Mesodermal cell (in vitro differentiated cells): ENCODE data around the gene FBH1.

Source experiments
- H3K27ac ChIP-seq: 2 replicates; pipeline ENCODE4 v1.7.0; 2013; ENCODE audit warnings: mild to moderate bottlenecking, low read depth, low read length, moderate library complexity; ENCODE audit not compliant: severe bottlenecking
- H3K36me3 ChIP-seq: 2 replicates; pipeline ENCODE4 v1.7.1; 2013; ENCODE audit warnings: mild to moderate bottlenecking, low read length, moderate library complexity; ENCODE audit not compliant: control insufficient read depth, insufficient read depth
- H3K4me1 ChIP-seq: one replicate; pipeline ENCODE4 v1.7.1; 2013; ENCODE audit warnings: mild to moderate bottlenecking, low read length; ENCODE audit not compliant: insufficient read depth, control insufficient read depth, poor library complexity, severe bottlenecking
- H3K4me3 ChIP-seq: 2 replicates; pipeline ENCODE4 v1.7.0; 2013; ENCODE audit warnings: low read length, control low read depth, mild to moderate bottlenecking; ENCODE audit not compliant: insufficient read depth, poor library complexity, severe bottlenecking; ENCODE audit errors: extremely low read depth
- H3K9me3 ChIP-seq: 2 replicates; pipeline ENCODE4 v1.7.1; 2013; ENCODE audit warnings: mild to moderate bottlenecking, low read length, moderate library complexity; ENCODE audit not compliant: control insufficient read depth
- WGBS, 2 experiments: methylation state at CpG; one replicate each; pipeline ENCODE4 v1.1.5; 2013; ENCODE audit warnings: missing lambda C conversion rate in 2 of 2; ENCODE audit not compliant: insufficient coverage in 2 of 2; 5-methylcytosine and 5-hydroxymethylcytosine counted together

FBH1 gene

DNA sequence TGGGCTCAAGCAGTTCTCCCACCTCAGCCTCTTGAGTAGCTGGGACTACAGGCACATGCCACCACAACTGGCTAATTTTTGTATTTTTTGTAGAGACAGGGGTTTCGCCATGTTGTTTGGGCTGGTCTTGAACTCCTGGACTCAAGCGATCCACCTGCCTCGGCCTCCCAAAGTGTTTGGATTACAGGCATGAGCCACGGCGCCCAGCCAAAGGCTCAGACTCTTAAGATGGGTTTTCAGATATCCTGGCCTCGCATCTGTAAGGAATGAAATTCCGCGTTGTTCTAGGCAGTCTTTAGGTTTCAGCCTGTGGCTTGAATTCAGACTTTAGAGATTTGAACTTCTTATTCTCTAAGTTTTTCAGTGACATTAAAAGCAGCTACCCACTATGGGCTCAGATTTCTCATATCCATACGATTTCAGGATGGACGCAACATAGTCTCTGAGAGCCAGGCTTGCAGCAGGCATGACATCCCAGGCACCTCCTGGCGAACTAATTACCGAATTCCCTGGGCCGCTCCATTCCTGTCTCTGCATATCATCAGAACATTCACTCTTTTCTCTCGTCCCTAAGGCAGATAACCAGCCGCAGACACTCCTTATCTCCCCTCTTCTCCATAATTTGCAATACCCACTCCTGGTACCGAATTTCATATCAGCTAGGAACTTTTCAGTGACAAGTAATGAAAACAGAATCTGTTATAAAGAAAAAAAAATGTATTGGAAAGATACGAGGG is 57.6 kb downstream of the FBH1 start:
- Histone ChIP-seq H3K36me3 (no peaks in the 10 kb centered on the region), H3K9me3 (no peaks in the 10 kb centered on the region), H3K4me3 (no peak overlapping the region), H3K4me1 (peaks cover 11% of the 10 kb centered on the region), H3K27ac (no peak overlapping the region)
- WGBS, 2 experiments: 87 to 88% methylated on average over 14 of the region's 17 CpGs

DNA sequence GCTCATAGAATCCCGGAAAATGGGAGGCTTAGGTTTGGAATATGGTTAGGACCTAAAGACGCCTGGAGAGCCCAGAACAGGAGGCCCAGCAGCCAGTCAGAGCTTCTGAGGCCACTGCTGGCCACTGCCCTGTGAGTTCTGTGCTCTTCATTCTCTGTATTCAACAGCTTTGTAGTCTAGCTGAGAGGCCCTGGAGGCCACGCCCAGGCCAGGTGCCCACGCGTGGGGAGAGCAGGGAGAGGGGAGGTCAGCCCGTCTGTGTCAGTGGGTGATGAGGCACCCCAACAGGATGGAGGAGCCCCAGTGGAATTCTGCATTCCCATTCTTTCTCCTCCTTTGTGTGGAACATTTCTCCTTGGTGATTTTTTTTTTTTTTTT is 58.2 kb downstream of the FBH1 start:
- Histone ChIP-seq H3K4me3 (no peak overlapping the region), H3K27ac (no peak overlapping the region), H3K9me3 (no peaks in the 10 kb centered on the region), H3K4me1 (peaks cover 11% of the 10 kb centered on the region), H3K36me3 (no peaks in the 10 kb centered on the region)
- 88 to 91% methylated on average over 5 to 6 of the region's 6 CpGs for WGBS, 2 experiments

DNA sequence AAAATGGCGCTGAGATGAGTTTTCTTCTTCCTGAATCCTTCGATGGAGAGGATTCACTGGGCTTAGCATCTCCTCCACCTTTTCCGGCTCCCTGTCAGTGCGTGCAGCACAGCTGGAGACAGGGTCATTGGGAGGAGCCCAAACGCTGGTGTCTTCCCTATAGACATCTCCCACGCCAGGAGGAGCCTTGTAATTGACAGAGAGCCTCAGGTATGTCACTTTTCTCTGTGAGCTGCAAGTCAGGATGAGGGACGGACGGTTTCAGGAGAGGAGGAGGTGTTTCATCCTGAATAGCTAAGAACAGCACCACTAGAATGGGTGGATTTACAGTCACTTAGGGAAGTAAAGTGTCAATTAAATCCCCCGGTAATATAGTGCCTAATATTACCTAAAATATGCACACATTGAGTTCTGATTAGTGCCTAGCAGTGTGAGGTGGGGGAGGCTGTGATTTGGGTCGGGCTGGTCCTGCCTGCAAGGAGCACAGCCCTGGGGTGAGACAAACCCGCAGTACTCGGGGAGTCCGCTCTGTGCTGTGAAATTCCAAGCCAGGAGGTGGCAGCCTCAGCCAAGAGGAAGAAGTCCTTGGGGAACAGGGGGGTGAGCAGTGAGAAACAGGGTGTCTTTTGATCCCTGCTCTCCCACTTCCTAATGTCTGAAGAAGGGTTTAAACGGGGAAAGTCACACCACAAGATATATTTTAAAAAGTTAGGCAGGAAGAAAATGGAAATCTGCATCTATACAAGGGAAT is 59.1 kb downstream of the FBH1 start:
- Histone ChIP-seq H3K27ac (no peak overlapping the region), H3K36me3 (no peaks in the 10 kb centered on the region), H3K9me3 (no peaks in the 10 kb centered on the region), H3K4me3 (no peak overlapping the region), H3K4me1 (peaks cover 11% of the 10 kb centered on the region)
- 54 to 71% methylated on average over 8 to 10 of the region's 14 CpGs for WGBS, 2 experiments

DNA sequence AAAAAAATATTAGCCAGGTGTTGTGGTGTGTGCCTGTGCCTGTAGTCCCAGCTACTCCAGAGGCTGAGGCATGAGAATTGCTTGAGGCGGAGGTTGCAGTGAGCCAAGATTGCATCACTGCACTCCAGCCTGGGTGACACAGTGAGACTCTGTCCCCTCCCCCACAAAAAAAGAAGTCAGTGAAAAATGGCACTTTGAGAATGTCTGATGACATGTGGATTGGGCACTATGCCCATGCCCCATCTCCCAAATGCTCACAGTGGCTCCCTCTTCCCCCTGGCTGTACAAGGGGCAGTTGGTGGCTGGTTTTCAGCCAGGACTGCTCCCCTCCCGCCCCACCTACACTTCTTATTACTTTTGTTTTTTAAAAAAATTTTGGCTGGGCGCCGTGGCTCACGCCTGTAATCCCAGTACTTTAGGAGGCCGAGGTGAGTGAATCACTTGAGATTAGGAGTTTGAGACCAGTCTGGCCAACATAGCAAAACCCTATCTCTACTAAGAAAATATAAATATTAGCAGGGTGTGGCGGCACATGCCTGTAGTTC is 61.2 kb downstream of the FBH1 start:
- H3K36me3 ChIP-seq: no peaks in the 10 kb centered on the region
- WGBS, 2 experiments: 47 to 84% methylated on average over 3 to 6 of the region's 7 CpGs
- H3K27ac ChIP-seq: no peak overlapping the region
- H3K4me1 ChIP-seq: peaks cover 3% of the 10 kb centered on the region
- H3K4me3 ChIP-seq: no peak overlapping the region
- no peaks in the 10 kb centered on the region for H3K9me3 ChIP-seq

DNA sequence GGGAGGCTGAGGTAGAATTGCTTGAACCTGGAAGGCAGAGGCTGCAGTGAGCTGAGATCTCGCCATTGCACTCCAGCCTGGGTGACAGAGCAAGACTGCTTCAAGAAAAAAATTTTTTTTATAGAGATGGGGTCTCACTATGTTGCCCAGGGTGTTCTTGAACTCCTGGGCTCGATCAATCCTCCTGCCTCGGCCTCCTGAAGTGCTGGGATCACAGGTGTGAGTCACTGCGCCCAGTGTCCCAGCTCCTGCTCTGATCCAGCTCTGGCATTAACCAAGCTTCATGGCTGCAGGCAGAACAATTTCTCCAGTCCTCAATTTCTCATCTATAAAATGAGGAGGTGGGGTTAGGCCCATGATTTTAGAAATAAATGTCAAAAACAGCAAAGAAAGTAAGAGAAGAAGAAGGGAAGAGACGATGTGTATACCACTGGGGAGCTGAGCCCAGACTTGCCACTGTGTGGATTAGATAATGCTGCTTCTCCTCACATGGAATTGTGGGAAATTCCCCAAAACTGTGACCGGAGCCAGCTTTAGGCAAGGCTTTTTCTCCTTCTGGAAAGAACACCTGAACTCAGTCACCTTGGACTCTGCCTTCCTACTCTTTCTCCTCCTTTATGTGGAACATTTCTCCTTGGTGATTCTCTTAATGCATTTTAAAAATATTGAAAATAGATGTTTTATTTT is 61.8 kb downstream of the FBH1 start:
- peaks cover 3% of the 10 kb centered on the region for H3K4me1 ChIP-seq
- 91 to 96% methylated on average over 4 to 5 of the region's 6 CpGs for WGBS, 2 experiments
- no peak overlapping the region for H3K4me3 ChIP-seq
- no peaks in the 10 kb centered on the region for H3K9me3 ChIP-seq
- H3K36me3 ChIP-seq: no peaks in the 10 kb centered on the region
- H3K27ac ChIP-seq: no peak overlapping the region

DNA sequence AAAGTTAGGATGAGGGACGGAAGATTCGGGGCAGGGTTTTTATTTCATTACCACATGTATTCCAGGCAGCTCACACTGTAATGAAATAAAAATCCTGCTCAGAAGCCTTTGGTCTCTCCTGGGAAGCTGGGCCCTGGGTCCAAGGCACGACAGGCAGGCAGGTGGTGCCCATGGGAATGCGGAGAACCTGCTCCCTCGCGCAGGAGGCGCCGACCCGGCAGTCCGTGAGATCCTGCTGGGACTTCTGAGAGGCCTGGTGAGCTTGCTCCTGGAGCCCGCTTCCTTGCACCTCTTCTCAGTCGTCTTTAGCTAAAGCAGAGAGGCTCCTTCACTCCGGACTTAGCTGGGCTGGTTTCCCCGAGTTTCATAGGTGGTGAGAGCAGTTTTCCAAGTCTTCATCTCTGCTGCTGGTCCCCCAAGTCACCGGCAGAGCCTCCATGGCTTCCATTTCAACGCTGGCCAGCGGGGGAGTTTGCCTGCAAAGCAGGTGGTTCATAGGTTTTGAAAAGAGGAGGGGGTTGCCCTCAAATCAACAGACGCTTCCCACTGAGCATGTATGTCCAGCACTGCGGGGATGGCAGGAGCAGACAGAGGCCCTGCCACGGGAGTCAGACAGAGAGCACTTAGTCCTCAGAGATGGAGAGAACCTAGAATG is 62.8 kb downstream of the FBH1 start:
- Histone ChIP-seq H3K27ac (no peak overlapping the region), H3K4me1 (no peaks in the 10 kb centered on the region), H3K4me3 (no peak overlapping the region), H3K36me3 (no peaks in the 10 kb centered on the region), H3K9me3 (no peaks in the 10 kb centered on the region)
- 78 to 79% methylated on average over 17 to 19 of the region's 20 CpGs for WGBS, 2 experiments

DNA sequence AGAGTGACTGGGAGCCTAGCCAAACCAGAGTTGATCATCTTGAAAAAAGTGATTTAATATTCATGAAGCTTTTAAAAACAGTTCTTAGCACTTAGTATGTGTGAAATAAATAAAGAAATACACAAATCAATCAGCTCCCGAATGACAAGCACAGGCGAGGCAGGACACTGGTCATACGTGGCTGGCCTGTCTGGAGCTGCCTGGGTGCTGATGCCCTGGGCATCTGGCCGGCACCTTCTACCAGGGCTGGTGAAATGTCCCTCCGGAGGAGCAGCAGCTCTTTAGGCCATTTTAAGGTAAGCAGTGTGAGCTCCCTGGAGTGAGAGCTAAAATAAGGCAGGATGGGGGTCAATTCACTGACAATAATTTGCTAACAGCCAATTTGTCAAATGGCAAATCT is 63.6 kb downstream of the FBH1 start:
- no peaks in the 10 kb centered on the region for H3K36me3 ChIP-seq
- no peak overlapping the region for H3K4me3 ChIP-seq
- H3K27ac ChIP-seq: no peak overlapping the region
- no peaks in the 10 kb centered on the region for H3K9me3 ChIP-seq
- no peaks in the 10 kb centered on the region for H3K4me1 ChIP-seq
- WGBS, 2 experiments: 74 to 86% methylated on average over 3 to 5 of the region's 5 CpGs

DNA sequence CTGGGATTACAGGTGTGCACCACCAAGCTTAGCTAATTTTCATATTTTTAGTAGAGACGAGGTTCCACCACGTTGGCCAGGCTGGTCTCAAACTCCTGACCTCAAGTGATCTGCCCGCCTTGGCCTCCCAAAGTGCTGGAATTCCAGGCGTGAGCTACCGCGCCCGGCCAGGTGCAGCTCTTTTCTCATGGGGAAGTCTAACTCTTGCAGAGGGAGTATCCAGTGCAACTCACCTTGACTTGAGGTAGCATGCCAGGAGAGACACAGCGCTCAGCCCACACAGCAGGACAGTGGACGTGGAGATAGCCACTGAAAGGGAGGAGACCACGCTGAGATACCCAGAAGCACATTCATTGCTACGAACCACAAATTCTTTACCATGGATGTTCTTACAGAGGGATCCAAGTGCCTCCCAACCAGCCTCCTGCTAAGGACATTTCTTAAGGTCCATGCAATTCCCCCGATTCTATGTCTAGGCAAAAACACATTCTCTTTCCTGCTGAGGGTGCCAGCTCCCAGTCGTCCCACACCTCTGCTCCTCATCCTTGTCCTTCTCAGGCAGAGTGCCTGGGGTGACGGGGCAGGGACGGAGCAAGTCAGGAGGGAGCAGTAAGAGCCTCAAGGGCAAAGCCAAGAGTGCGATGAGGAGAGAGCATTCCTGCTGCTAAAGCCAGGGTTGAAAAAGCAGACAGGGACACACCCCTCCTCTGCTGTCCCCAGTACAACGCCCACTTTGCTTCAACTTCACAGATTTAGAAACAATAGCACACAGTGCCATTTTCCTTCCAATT is 66.3 kb downstream of the FBH1 start:
- no peak overlapping the region for H3K4me3 ChIP-seq
- WGBS, 2 experiments: 91 to 92% methylated on average over 14 to 15 of the region's 17 CpGs

DNA sequence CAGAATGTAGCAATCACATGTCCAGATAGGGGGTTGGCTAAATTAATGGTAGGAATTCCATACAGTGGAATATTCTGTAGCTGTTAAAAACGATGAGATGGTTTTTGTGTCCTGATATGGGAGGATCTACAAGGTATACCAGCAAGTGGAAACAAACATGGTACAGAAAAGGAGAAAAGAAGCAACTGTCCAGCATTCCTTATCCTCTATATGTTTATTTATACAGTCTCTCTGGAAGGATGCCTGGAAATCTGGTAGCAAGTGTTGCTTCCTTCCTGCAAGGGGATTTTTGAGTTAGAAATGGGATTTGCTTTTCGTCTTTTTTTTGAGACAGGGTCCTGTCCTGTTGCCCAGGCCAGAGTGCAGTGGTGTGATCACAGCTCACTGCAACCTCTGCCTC is 68.0 kb downstream of the FBH1 start:
- WGBS, 2 experiments: 86 to 100% methylated on average over 1 of the region's 2 CpGs
- Histone ChIP-seq H3K9me3 (no peaks in the 10 kb centered on the region), H3K27ac (no peak overlapping the region)

More for the DNA sequence above, 66.3 kb downstream of the FBH1 start:
- Histone ChIP-seq H3K9me3 (no peaks in the 10 kb centered on the region), H3K36me3 (no peaks in the 10 kb centered on the region), H3K4me1 (peaks cover 6% of the 10 kb centered on the region), H3K27ac (no peak overlapping the region)

DNA sequence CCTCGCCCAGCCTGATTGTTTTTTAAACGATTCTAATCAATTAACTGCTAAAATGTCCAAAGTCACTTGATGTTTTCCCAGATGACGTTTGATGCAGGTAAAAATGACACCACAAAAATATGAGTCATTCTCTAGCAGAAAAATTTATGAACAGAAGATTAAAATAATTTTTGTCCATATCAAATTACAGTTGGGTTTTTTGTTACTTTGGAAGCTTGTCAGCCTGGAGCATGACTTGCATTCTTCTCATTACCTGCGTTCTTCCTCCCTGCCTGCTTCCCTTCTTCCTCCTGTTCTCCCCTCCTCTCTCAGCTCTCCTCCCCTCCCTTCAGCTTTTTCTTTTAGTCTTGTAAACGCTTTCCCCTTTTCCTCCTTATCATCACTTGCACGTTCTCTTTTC is 68.6 kb downstream of the FBH1 start:
- Histone ChIP-seq H3K4me3 (no peak overlapping the region), H3K36me3 (no peaks in the 10 kb centered on the region), H3K27ac (no peak overlapping the region), H3K9me3 (no peaks in the 10 kb centered on the region), H3K4me1 (peaks cover 6% of the 10 kb centered on the region)
- 70 to 78% methylated on average over 3 of the region's 6 CpGs for WGBS, 2 experiments

More for the DNA sequence above, 68.0 kb downstream of the FBH1 start:
- Histone ChIP-seq H3K4me1 (peaks cover 6% of the 10 kb centered on the region), H3K36me3 (no peaks in the 10 kb centered on the region), H3K4me3 (no peak overlapping the region)
